ENCODE data around the gene SGPP1. TPM values are rescaled to one million over a fixed set of nuclear protein-coding genes. Genes with fewer than 3 reads are reported as not detected.
A peak's percentile ranks its signal among the peaks of the same experiment; 100 is the strongest.

Gene SGPP1
- total RNA-seq, 1 donor from 2014 or later, result 6.5 TPM

- no peak overlapping the region for H3K4me3 Mint-ChIP-seq (ENCODE audit: low read depth)
- H3K4me1 Mint-ChIP-seq (ENCODE audit: low read depth), result no peaks in the 10 kb centered on the region
- peaks cover 3% of the 10 kb centered on the region for H3K27me3 Mint-ChIP-seq
- H3K36me3 Mint-ChIP-seq (ENCODE audit: insufficient read depth), result no peaks in the 10 kb centered on the region
- no peaks in the 10 kb centered on the region for H3K9me3 Mint-ChIP-seq (ENCODE audit: low read depth)
- no peak for DNase-seq (ENCODE audit: low spot score, unreplicated experiment)
- H3K27ac Mint-ChIP-seq, result no peak overlapping the region
- no peak for TF ChIP-seq CTCF (IDR thresholded peaks at IDR 0.05; ENCODE audit: unreplicated experiment)
Measured at GRCh38 chr14:63737582-63738006, 9.7 kb upstream of the SGPP1 start.

- TF ChIP-seq CTCF (IDR thresholded peaks at IDR 0.05; ENCODE audit: unreplicated experiment), result no peak
- Mint-ChIP-seq H3K27ac (no peak overlapping the region), H3K27me3 (peaks cover 8% of the 10 kb centered on the region), H3K9me3 (ENCODE audit: low read depth) (no peaks in the 10 kb centered on the region), H3K4me3 (ENCODE audit: low read depth) (no peak overlapping the region), H3K36me3 (ENCODE audit: insufficient read depth) (no peaks in the 10 kb centered on the region), H3K4me1 (ENCODE audit: low read depth) (peaks cover 2% of the 10 kb centered on the region)
- DNase-seq (ENCODE audit: low spot score, unreplicated experiment), result no peak
Measured at GRCh38 chr14:63735720-63736119, 7.9 kb upstream of the SGPP1 start.

- no peak for DNase-seq (ENCODE audit: low spot score, unreplicated experiment)
- Mint-ChIP-seq H3K4me1 (ENCODE audit: low read depth) (peaks cover 15% of the 10 kb centered on the region), H3K9me3 (ENCODE audit: low read depth) (no peaks in the 10 kb centered on the region)
Measured at GRCh38 chr14:63730659-63731058, 2.8 kb upstream of the SGPP1 start.

GRCh38 chr14:63727231-63727735 is 582 bp downstream of the SGPP1 start:
- H3K27me3 Mint-ChIP-seq, result peaks cover 23% of the 10 kb centered on the region
- peak; percentile 38 for DNase-seq (ENCODE audit: low spot score, unreplicated experiment)
- no peaks in the 10 kb centered on the region for H3K36me3 Mint-ChIP-seq (ENCODE audit: insufficient read depth)
- H3K27ac Mint-ChIP-seq, result peak overlapping the region; percentile 98
- H3K9me3 Mint-ChIP-seq (ENCODE audit: low read depth), result no peaks in the 10 kb centered on the region
- H3K4me1 Mint-ChIP-seq (ENCODE audit: low read depth), result peaks cover 18% of the 10 kb centered on the region
- TF ChIP-seq CTCF (IDR thresholded peaks at IDR 0.05; ENCODE audit: unreplicated experiment), result no peak
- peak overlapping the region; percentile 98 for H3K4me3 Mint-ChIP-seq (ENCODE audit: low read depth)

More at GRCh38 chr14:63730659-63731058, 2.8 kb upstream of the SGPP1 start:
- Mint-ChIP-seq H3K27me3 (peaks cover 26% of the 10 kb centered on the region), H3K27ac (no peak overlapping the region), H3K4me3 (ENCODE audit: low read depth) (no peak overlapping the region), H3K36me3 (ENCODE audit: insufficient read depth) (no peaks in the 10 kb centered on the region)
- TF ChIP-seq CTCF (IDR thresholded peaks at IDR 0.05; ENCODE audit: unreplicated experiment), result no peak

GRCh38 chr14:63726499-63726898 is 1.4 kb downstream of the SGPP1 start:
- Mint-ChIP-seq H3K27ac (peak overlapping the region; percentile 9), H3K27me3 (peaks cover 20% of the 10 kb centered on the region), H3K4me3 (ENCODE audit: low read depth) (peak overlapping the region; percentile 98), H3K36me3 (ENCODE audit: insufficient read depth) (peaks cover 1% of the 10 kb centered on the region), H3K4me1 (ENCODE audit: low read depth) (peaks cover 18% of the 10 kb centered on the region), H3K9me3 (ENCODE audit: low read depth) (no peaks in the 10 kb centered on the region)
- DNase-seq (ENCODE audit: low spot score, unreplicated experiment), result no peak
- TF ChIP-seq CTCF (IDR thresholded peaks at IDR 0.05; ENCODE audit: unreplicated experiment), result no peak

All from progenitor cell of endocrine pancreas (in vitro differentiated cells).